LoVo (cell line): ENCODE results near the gene CYP4A22.
A peak's percentile ranks its signal among the peaks of the same experiment; 100 is the strongest.
"Not testable (repeated sequence)": the region's sequence is repeated elsewhere in the genome, so short reads cannot be mapped to it uniquely, and the experiment has no call there.

Experiments used
- DNase-seq: peaks from one replicate; pipeline ENCODE4 v3.0.0-alpha.2; 2016; ENCODE audit warnings: low spot score

The CYP4A22 gene

DNA sequence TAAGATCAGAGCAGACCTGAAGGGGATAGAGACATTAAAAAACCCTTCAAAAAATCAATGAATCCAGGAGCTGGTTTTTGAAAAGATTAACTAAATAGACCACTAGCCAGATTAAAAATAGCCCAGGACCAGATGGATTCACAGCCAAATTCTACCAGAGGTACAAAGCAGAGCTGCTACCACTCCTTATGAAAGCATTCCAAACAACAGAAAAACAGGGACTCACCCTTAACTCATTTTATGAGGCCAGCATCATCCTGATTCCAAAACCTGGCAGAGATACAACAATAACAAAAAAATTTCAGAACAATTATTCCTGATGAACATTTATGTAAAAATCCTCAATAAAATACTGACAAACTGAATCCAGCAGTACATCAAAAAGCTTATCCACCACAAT is 19.2 kb downstream of the CYP4A22 start:
- DNase-seq: not testable (repeated sequence)

DNA sequence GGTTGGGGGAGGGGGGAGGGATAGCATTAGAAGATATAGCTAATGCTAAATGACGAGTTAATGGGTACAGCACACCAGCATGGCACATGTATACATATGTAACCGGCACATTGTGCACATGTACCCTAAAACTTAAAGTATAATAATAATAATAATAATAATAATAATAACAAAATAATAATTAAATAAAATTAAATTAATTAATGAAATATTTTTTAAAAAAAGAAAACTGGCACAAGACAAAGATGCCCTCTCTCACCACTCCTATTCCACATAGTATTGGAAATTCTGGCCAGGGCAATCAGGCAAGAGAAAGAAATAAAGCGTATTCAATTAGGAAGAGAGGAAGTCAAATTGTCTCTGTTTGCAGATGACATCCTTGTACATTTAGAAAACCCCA is 20.7 kb downstream of the CYP4A22 start:
- not testable (repeated sequence) for DNase-seq

DNA sequence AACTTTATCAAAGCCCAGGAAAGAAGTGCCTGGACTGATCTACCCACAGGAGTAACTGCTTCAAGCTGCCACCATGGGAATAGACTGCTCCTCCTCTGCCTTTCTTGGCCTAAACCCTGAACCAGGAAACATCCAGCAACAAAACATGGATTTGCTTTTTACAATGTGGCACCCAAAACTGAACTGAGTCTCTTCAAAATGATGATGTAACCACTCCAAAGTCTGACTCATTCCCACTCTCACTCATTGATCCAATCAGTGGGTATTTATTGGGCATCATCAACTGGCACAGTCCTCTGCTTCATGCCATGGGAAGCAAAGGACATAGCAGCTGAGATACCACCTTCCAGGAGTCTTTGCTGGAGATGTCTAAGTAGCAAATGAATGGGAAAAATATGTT is 23.5 kb downstream of the CYP4A22 start:
- no peak for DNase-seq

DNA sequence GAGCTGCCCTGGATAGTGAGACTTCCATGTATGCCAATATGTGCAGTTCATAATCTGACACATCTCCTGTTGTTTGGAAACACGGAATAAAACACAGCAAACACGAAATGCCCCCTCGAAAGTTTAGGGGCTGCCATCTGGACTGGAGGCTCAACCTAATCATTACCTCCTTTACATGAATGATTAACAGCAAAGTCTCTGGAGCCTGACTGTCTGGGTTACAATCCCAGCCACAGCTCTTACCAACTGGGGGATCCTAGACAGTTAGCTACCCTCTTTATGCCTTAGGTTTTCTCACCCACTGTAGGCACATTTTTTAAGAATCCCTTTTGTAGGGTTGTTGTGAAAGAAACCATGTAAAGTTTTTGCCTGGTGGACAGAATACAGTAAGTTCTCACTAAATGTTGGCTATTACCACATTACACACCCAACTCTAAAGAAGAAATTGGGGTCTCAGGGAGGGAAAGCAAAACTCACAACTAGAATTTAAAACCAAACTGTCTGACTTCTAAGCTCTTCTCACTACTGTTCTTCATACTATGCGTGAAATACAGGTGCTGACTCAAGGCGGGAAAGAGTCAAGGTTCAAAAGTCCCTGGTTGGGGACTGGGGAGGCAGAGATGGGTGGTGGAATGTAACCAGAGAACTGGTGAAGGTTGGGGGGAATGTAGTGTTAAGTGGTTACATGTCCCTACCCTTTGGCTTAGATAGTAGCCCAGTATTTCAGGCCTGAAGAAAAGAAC is 24.2 kb downstream of the CYP4A22 start:
- no peak for DNase-seq

DNA sequence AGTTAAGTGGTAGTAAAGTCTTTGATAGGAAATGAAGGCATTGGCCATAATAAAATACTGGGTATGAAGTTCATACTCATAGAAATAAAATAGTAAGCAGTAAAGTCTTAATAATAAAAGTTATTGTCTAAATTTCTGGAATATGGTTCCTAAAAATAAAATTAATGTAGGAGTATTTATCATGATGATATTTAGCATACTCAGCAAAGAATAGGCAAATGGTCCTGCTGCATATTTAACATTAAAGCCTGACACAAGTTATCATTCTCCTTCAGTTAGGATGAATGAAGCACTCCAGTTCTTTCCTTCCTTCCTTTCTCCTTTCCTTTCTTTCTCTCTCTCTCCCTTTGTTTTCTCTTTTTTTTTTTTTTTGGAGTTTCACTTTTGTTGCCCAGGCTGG is 27.3 kb downstream of the CYP4A22 start:
- DNase-seq: no peak

DNA sequence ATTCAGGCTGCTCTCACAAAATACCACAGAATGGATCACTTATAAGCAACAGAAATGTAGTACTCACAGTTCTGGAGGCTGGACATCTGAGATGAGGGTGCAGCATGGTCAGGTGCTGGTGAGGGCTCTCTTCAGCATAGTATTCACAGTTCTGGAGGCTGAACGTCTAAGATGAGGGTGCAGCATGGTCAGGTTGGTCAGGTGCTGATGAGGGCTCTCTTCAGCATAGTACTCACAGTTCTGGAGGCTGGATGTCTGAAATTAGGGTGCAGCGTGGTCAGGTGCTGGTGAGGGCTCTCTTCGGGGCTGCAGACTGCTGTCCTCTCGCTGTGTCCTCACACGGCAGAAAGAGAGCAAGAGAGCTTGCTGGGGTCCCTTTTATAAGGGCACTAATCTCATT is 35.5 kb downstream of the CYP4A22 start:
- no peak for DNase-seq

DNA sequence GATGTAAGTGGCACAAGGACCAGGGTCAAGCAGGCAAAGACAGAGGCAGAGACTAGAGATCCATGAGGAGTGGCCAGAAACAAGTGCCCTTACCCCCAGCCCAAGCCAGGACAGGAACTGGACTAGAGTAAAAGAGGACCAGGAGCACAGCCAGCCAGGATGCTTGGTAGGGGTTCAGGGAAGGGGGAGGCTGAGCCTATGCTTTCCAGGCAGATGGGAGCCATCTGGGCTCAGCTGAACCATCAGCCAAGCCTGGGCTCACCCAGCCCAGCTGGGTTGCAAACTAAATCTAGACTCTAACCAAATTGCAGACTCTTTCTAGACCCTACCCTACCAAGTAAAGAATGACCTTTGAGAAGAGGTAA is 37.4 kb downstream of the CYP4A22 start:
- DNase-seq: no peak

DNA sequence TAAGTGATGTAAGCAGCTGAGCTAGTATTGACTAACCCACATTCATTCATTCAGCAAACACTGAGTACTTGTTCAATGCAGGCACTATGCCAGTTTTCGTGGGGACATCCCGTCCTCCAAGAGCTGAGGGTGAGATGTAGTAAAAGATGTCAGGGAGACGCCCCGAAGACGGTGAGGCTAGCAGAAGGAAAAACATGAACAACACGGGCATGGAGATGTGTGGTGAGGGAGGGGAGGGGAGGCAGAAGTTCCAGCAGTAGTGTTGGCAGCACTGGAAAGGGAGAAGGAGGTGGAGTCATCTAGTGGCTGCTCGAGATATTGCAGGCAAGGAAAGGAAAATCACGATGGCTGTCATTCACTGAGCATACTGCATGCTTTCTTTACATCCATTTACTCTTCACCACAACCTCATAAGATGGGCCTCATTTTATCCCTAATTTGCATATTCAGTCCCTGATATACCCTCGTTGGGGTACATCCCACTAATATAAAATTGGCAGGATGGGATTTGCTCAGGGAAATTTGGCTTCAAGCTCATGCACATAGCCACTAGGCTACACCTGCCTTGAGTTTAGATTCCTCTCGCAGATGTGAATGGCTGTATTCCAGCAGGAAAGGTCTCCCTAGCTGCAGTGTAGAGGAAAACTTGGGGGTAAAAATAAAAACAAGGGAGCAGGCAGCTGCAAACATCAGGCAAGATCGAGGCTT is 38.1 kb downstream of the CYP4A22 start:
- DNase-seq: peak; percentile 59

DNA sequence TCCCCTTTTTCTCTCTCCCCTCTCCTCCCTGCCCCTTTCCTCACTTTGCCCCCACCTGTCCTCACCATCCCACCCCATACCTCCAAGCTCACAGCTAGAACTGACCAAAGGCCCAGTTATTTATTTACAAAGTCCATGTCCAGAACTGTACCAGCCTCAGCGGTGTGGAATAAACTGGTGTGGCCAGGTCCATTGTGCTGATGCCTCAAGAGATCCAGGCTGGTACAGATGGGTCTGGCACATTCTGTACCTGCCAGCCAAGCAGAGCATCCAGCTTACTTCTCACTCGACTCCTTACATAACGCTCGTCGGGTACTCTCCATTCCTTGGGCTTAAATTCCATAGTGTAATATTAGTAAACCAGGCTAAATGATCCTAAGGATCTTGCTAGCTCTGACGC is 40.8 kb downstream of the CYP4A22 start:
- DNase-seq: no peak

DNA sequence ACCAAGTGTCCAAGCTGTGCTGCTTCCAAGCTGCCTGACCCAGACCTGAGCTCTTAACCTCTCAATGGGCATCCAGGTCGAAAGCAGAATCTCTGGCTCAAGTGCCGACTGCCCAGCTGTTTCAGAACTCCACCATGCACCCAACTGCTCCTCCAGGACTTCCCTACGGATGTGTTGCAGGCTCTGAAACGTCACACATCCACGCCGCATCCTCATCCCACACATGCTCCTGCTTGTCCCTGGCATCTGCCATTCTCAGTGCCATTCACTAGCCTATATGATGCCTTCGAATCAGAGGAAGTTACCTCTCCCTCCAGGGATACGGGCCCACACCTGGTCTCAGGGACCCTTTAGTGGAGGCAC is 41.4 kb downstream of the CYP4A22 start:
- no peak for DNase-seq

DNA sequence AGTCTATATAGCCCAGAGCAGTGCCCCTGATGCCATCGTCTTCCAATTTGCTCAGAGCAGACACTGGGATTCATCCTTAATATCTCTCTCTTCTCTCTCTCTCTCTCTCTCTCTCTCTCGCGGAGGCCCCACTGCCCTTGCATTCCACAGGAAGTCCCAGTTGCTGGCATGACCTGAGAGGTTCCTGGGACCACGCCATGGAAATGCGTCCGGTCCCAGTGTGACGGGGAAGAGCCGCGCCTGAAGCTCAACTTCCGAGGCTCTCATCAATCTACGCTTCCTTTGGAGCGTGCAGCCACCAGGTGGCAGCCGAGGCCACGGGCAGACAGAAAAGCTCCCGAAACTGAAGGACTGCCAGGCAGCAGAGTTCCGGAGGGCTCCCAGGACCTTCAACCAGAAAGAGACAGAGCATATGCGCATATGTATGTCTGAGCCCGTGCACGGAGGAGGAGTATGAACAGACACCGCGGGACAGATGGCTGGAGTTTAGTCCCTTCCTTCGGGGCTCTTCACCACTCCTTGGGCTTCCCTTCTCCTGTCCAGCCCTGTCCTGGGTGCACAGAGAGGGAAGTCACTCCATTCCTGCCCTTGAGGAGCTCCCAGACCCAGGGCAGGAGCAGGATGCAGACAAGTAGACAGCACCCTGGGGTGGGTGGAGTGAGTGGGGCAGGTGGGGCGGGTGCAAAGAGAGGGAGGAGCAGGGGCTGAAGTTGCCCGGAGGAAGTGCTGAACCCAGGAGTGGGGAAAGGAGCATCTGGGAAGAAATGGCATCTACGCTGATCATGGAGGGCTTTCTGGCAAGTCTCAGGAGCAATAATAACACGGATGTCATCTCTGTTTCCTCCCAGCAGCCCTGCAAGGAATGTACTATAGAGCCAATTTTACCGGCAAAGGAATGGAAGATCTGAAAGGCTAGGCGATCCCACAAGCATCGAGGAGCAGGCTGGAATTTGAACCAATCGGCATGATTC is 42.1 kb downstream of the CYP4A22 start:
- peak; percentile 94 for DNase-seq

DNA sequence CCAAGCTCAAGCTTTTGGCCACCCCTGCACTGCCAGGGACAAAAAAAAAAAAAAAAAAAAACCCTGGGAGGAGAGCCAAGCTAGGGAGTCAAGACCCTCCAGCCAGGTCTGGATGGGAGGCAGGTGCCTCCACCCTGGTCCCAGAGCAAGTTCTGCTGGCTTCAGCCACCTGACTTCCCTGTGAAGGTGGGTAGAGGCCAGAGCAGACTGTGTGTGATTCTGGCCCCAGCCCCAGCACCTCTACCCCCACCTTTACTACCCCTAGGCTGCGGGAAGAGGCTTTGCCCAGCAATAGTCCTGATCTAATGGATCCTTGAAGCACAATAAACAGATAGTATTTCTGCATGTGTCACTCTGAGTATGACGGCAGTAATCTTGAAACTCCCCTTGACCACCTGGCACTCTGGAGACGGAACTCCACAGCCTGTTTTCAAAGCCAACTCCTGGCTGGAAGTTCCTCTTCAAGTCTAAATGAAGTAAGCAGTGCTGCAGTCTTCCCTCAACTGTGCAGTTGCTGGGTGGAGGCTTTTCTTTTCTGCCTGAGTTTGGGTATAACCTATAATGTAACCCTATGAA is 42.8 kb downstream of the CYP4A22 start:
- DNase-seq: no peak

DNA sequence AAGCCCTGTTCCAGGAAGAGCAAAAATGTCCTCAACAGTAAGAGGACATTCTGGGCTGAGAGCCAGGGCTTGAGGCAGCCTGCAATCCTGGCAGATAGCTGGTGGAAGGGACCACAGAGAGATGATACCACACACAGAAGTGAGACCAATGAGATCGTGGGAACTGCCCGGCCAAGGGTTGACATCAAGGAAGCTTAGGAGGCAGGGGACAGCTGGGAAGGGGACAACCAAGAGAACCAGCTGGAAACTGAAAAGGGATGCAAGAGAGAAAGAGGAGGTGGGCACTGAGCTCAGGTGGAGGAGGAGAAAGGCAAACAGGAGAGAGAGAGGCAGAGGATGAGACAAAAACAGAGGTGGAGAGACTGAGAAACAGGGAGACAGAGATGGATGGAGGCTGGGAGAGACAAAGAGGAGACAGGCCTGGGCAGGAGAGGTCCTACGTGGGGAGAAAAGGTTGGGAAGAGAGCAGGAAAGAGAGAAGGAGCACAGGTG is 43.4 kb downstream of the CYP4A22 start:
- no peak for DNase-seq

DNA sequence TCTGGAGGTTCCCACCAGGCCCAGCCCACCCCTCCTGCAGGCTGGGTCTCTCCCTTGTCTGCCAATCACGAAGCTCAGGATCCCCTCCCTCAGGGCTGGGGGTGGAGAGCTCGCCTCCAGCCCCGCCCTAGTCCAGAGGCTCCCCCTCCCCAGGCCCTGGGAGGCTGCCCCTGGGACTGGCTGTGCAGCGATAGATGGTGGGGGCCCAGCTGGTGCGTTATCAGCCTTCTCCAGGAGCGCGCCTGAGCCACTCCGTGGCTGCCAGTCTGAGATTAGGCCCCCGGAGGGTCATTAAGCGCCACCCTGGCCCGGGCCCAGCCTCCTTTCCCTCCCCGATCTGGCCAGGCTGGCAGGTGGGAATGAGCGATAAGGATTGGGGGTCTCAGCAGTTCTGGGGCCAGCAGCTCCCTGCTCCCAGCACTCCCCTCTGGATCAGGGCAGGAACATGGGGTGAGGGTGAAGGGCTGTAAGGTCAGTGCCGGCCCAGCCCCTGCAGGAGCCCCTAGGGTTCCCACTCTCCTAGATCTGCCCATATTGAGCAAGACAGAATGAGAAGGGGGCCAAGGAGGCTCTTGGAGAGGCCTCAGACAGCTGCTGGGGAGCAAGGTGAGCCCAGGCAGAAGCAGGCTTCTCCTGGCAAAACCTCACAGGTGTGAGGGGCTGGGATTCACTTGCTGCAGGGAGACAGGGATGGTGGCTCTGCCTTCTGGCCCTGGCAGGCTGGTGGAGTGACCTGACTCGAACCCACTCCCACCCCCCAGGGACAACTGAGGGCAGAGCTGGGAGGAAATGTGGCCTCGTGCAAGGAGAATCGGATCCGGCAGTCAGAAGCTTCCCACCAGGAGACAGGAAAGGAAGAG is 44.1 kb downstream of the CYP4A22 start:
- no peak for DNase-seq

DNA sequence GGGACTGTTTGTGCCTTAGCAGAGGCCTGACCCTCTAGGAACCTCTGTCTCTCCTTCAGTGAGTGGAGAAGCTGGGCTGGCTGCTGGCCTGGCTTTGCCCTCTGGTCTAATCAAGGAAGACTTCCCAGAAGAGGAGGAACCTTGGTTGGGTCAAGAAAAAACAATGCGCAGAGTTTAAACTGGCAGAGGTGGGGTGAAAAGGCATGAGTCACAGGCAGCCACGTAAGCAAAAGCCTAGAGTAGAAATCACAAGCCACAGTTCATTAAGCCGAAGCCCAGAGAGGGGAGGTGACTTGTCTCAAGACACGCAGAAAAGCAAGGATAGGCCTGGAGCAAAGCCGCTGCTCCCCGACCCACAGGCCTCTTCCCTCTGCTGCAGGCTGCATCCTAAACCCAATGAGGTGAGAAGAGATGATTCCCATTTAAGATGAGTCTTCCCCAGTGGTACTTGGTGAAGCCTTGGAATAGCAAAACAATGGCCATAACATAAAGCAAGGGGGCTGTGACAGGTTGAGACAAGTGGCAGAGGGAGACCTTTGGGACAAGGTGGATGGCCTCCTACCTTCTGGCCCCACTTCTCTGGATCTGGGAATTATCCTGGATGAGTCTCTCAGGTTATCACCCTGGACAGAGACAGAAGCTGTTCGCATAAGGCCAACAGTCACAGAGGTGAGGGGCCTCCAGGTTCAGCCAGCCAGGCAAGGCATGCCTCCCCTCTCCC is 44.9 kb downstream of the CYP4A22 start:
- no peak for DNase-seq

DNA sequence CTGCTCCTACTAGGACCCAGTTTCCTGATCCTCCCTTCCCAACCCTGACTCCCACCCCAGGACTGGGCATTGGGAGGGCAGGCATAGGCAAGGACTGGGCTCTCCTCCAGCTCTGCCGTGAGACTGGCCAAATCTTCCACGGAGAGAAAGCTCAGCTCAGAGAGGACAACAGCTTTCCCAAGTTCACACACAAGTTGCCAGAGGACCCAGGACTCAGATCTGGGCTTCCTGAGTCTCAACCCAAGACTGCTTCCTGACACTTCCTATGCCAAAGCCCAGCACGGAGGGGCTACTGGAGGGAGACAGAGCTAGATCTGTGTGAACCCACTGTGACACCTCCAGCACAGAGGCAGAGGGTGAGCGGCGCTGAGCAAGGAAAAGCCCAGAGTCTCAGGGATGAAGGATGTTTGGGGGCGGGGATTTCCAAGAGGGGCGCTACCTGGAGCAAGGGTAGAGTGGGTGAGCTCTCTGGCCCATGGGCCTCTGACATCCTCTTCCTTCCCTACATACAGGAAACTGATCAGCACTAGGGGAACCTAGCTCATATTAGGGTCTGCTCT is 45.5 kb downstream of the CYP4A22 start:
- no peak for DNase-seq

DNA sequence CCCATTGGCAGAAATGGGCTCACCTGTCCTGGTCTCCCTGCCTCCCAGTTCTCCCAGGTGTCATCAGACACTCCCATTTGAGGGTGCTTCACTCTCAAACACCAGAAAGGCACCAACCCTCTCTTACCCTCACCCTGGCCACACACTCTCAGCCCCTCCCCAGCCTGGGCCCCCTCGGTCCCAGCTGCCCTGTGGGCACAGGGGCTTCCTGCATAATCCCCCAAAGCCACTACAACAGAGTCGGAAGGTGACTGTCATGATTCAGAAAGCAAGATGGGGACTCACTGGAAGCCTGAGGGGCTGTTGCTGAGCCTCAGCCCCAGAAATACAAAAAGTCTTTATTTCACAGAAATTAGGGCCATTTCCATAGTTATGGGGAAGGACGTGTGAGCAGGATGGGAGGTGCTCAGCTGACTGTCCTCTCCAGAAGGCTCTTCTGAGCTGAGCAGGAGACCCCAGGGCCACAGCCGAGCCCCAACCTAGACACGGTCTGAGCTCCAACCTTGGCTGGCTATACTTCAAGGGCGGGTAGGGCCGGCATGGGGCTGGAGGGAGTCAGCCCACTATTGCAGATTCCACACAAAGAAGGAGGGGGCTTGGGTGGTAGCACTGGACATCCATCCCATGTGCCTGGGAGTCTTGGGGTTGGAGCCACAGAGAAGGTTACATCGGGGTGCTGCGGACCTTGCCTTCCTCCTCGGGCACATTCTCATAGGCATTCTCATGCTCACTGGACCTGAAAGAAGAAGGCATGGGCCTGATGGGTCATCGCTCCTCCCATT is 46.3 kb downstream of the CYP4A22 start:
- DNase-seq: no peak

DNA sequence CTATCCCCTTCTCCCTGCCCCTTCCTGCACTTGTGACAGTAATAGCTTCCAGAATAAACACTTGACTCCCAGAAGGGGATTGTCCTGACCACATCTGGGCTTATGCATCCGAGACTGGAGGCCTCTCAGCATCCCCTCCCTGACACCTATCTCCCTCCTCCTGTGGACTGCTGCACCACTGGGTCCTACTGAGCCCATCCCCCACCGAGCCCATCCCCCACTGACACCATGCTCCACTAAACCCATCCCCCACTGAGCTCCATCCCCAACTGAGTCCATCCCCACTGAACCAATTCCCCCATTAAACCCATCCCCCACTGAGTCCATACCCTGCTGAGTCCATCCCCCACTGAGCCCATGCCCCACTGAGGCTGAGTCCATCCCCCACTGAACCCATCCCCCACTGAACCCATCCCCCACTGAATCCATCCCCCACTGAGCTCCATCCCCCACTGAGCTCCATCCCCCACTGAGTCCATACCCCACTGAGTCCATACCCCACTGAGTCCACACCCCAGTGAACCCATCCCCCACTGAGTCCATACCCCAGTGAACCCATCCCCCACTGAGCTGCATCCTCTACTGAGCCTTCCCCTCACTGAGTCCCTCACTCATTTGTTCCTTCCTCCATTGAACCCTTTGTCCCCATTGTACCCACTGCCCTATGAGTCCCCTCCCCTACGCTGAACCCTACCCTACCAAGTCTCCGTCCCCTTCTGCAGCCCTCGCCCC is 47.0 kb downstream of the CYP4A22 start:
- DNase-seq: no peak
